ENCODE data around the gene LTBP1. TPM values are rescaled to one million over a fixed set of nuclear protein-coding genes. Genes with fewer than 3 reads are reported as not detected.

Gene LTBP1
- total and polyA plus RNA-seq, 2 experiments from 2014 or later = 15.7 to 49.8 TPM

GRCh38 chr2:33111002-33111446, 164.3 kb downstream of the LTBP1 start:
- no peak for TF ChIP-seq EZH2 (IDR thresholded peaks at IDR 0.05; ENCODE audit: low read depth, unreplicated experiment)
- TF ChIP-seq ZNF114 (CRISPR knock-in tag; IDR thresholded peaks at IDR 0.05) = no peak
- TF ChIP-seq POLR2AphosphoS5 (IDR thresholded peaks at IDR 0.05; ENCODE audit: low read depth) = no peak
- no peak for TF ChIP-seq NANOG (IDR thresholded peaks at IDR 0.05; ENCODE audit: borderline replicate concordance)
- no peak for TF ChIP-seq JUNB (IDR thresholded peaks at IDR 0.05; ENCODE audit: unreplicated experiment)
- no peak for TF ChIP-seq STAT1 (IDR thresholded peaks at IDR 0.05; ENCODE audit: unreplicated experiment)
- TF ChIP-seq EZH2phosphoT487 (IDR thresholded peaks at IDR 0.05; ENCODE audit: unreplicated experiment) = no peak
- no peak for TF ChIP-seq ETS1 (IDR thresholded peaks at IDR 0.05)
- TF ChIP-seq, protein P1, sequence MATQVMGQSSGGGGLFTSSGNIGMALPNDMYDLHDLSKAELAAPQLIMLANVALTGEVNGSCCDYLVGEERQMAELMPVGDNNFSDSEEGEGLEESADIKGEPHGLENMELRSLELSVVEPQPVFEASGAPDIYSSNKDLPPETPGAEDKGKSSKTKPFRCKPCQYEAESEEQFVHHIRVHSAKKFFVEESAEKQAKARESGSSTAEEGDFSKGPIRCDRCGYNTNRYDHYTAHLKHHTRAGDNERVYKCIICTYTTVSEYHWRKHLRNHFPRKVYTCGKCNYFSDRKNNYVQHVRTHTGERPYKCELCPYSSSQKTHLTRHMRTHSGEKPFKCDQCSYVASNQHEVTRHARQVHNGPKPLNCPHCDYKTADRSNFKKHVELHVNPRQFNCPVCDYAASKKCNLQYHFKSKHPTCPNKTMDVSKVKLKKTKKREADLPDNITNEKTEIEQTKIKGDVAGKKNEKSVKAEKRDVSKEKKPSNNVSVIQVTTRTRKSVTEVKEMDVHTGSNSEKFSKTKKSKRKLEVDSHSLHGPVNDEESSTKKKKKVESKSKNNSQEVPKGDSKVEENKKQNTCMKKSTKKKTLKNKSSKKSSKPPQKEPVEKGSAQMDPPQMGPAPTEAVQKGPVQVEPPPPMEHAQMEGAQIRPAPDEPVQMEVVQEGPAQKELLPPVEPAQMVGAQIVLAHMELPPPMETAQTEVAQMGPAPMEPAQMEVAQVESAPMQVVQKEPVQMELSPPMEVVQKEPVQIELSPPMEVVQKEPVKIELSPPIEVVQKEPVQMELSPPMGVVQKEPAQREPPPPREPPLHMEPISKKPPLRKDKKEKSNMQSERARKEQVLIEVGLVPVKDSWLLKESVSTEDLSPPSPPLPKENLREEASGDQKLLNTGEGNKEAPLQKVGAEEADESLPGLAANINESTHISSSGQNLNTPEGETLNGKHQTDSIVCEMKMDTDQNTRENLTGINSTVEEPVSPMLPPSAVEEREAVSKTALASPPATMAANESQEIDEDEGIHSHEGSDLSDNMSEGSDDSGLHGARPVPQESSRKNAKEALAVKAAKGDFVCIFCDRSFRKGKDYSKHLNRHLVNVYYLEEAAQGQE (IDR thresholded peaks at IDR 0.05; ENCODE audit: unreplicated experiment) = no peak
- no peak for TF ChIP-seq CREB1 (CRISPR knock-in tag; IDR thresholded peaks at IDR 0.05; ENCODE audit: low read depth)
- no peak for TF ChIP-seq CTCF (conservative IDR thresholded peaks at IDR 0.05; ENCODE audit: low read depth in 2 of 2)
- TF ChIP-seq, protein P2, sequence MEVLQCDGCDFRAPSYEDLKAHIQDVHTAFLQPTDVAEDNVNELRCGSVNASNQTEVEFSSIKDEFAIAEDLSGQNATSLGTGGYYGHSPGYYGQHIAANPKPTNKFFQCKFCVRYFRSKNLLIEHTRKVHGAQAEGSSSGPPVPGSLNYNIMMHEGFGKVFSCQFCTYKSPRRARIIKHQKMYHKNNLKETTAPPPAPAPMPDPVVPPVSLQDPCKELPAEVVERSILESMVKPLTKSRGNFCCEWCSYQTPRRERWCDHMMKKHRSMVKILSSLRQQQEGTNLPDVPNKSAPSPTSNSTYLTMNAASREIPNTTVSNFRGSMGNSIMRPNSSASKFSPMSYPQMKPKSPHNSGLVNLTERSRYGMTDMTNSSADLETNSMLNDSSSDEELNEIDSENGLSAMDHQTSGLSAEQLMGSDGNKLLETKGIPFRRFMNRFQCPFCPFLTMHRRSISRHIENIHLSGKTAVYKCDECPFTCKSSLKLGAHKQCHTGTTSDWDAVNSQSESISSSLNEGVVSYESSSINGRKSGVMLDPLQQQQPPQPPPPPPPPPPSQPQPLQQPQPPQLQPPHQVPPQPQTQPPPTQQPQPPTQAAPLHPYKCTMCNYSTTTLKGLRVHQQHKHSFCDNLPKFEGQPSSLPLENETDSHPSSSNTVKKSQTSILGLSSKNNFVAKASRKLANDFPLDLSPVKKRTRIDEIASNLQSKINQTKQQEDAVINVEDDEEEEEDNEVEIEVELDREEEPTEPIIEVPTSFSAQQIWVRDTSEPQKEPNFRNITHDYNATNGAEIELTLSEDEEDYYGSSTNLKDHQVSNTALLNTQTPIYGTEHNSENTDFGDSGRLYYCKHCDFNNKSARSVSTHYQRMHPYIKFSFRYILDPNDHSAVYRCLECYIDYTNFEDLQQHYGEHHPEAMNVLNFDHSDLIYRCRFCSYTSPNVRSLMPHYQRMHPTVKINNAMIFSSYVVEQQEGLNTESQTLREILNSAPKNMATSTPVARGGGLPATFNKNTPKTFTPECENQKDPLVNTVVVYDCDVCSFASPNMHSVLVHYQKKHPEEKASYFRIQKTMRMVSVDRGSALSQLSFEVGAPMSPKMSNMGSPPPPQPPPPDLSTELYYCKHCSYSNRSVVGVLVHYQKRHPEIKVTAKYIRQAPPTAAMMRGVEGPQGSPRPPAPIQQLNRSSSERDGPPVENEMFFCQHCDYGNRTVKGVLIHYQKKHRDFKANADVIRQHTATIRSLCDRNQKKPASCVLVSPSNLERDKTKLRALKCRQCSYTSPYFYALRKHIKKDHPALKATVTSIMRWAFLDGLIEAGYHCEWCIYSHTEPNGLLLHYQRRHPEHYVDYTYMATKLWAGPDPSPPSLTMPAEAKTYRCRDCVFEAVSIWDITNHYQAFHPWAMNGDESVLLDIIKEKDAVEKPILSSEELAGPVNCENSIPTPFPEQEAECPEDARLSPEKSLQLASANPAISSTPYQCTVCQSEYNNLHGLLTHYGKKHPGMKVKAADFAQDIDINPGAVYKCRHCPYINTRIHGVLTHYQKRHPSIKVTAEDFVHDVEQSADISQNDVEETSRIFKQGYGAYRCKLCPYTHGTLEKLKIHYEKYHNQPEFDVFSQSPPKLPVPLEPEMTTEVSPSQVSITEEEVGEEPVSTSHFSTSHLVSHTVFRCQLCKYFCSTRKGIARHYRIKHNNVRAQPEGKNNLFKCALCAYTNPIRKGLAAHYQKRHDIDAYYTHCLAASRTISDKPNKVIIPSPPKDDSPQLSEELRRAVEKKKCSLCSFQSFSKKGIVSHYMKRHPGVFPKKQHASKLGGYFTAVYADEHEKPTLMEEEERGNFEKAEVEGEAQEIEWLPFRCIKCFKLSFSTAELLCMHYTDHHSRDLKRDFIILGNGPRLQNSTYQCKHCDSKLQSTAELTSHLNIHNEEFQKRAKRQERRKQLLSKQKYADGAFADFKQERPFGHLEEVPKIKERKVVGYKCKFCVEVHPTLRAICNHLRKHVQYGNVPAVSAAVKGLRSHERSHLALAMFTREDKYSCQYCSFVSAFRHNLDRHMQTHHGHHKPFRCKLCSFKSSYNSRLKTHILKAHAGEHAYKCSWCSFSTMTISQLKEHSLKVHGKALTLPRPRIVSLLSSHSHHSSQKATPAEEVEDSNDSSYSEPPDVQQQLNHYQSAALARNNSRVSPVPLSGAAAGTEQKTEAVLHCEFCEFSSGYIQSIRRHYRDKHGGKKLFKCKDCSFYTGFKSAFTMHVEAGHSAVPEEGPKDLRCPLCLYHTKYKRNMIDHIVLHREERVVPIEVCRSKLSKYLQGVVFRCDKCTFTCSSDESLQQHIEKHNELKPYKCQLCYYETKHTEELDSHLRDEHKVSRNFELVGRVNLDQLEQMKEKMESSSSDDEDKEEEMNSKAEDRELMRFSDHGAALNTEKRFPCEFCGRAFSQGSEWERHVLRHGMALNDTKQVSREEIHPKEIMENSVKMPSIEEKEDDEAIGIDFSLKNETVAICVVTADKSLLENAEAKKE (CRISPR knock-in tag; IDR thresholded peaks at IDR 0.05) = no peak
- no peak for TF ChIP-seq ZNF331 (CRISPR knock-in tag; IDR thresholded peaks at IDR 0.05; ENCODE audit: low read depth)
- Histone ChIP-seq H3K79me2 (replicated peaks; ENCODE audit: insufficient read depth) (no peaks in the 10 kb centered on the region), H3K4me1 (ENCODE audit: insufficient read depth) (no peaks in the 10 kb centered on the region), H3K36me3 (ENCODE audit: insufficient read depth) (no peaks in the 10 kb centered on the region), H3F3A (replicated peaks; ENCODE audit: low read depth) (no peaks in the 10 kb centered on the region), H3K4me2 (no peak overlapping the region), H3K27ac (ENCODE audit: low read depth) (no peak overlapping the region), H2AFZ (no peak overlapping the region), H3K27me3 (ENCODE audit: insufficient read depth) (no peaks in the 10 kb centered on the region), H4K20me1 (replicated peaks; ENCODE audit: insufficient read depth) (no peaks in the 10 kb centered on the region), H3K9me2 (ENCODE audit: insufficient read depth) (no peaks in the 10 kb centered on the region), H3K4me3 (no peak overlapping the region)
- peaks cover 3% of the 10 kb centered on the region; the same call in 1 of the 3 replicates for H3K4me1 Mint-ChIP-seq
- H3K27ac Mint-ChIP-seq = 0 out of 2 replicates have a peak overlapping the region, but pooled peaks have one; percentile 4
- no peaks in the 10 kb centered on the region for H3K27me3 Mint-ChIP-seq (ENCODE audit: insufficient read depth, low read depth, poor library complexity)
- DNase-seq (ENCODE audit: low spot score) (no peak), ATAC-seq (no peak)
- H3K36me3 Mint-ChIP-seq (ENCODE audit: low read depth) = no peaks in the 10 kb centered on the region
- H3K4me3 Mint-ChIP-seq = no peak overlapping the region
- no peaks in the 10 kb centered on the region for H3K9me3 Mint-ChIP-seq

Data from GM23338 (cell line).